ENCODE data around the gene APC2. TPM values are rescaled to one million over a fixed set of nuclear protein-coding genes. Genes with fewer than 3 reads are reported as not detected.

The APC2 gene
- total RNA-seq, 1 donor from 2014 or later = 0.20 TPM

DNA sequence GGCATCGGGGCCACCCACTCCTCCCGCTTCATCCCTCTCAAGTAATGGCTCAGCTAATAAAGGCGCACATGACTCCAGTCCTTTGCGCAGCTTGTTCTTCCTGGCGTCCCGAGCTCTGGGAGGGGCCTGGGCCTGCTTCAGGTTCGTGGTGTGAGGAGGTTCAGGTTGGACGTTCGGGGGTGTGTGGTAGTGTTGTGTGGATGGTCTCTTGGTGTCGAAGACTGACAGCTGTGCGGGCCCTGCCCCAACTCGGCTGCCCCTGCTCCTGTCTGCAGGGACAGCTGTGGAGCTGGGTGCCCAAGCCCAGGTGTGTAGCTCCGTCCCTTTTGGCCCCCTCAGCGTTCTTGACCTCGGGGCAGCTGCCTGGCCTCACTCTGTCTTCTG, 9.5 kb upstream of the APC2 start:
- TF ChIP-seq, protein P1, sequence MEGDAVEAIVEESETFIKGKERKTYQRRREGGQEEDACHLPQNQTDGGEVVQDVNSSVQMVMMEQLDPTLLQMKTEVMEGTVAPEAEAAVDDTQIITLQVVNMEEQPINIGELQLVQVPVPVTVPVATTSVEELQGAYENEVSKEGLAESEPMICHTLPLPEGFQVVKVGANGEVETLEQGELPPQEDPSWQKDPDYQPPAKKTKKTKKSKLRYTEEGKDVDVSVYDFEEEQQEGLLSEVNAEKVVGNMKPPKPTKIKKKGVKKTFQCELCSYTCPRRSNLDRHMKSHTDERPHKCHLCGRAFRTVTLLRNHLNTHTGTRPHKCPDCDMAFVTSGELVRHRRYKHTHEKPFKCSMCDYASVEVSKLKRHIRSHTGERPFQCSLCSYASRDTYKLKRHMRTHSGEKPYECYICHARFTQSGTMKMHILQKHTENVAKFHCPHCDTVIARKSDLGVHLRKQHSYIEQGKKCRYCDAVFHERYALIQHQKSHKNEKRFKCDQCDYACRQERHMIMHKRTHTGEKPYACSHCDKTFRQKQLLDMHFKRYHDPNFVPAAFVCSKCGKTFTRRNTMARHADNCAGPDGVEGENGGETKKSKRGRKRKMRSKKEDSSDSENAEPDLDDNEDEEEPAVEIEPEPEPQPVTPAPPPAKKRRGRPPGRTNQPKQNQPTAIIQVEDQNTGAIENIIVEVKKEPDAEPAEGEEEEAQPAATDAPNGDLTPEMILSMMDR (IDR thresholded peaks at IDR 0.05) = no peak
- DNase-seq = no peak
- ATAC-seq = no peak
- H3K4me3 ChIP-seq = no peak overlapping the region
- peaks cover 21% of the 10 kb centered on the region for H3K4me1 ChIP-seq
- intact Hi-C loops (cut with DNase I) = no loop called here
- no peaks in the 10 kb centered on the region for H3K9me3 ChIP-seq
- H3K27me3 ChIP-seq = peaks cover 2% of the 10 kb centered on the region
- H3K36me3 ChIP-seq = peaks cover 36% of the 10 kb centered on the region
- no peak overlapping the region for H3K27ac ChIP-seq

DNA sequence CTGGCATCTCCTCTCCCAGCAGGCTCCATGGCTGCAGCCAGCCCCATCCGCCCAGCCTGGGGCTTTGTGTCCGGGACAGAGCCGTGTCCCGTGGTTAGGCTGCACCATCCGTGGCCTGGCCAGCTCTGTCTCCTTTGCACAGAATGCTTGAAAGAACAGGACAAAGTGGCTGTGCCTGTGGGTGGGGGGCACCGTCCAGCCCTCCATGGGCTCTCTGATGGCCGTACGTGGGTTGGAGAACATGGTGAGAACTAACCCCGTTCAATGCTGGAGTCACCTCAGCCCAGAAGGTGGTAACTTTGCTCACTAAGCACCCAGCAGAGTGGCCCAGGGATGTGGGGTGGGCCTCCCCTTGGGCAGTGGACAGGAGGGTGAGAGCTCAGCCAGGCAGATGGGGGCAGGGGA, 8.9 kb upstream of the APC2 start:
- TF ChIP-seq, protein P1 (IDR thresholded peaks at IDR 0.05) = no peak
- DNase-seq = no peak
- Histone ChIP-seq H3K4me3 (no peak overlapping the region), H3K27me3 (peaks cover 8% of the 10 kb centered on the region), H3K4me1 (peaks cover 23% of the 10 kb centered on the region), H3K36me3 (peaks cover 34% of the 10 kb centered on the region), H3K9me3 (no peaks in the 10 kb centered on the region), H3K27ac (no peak overlapping the region)
- ATAC-seq = no peak
- intact Hi-C loops (cut with DNase I) = no loop called here

DNA sequence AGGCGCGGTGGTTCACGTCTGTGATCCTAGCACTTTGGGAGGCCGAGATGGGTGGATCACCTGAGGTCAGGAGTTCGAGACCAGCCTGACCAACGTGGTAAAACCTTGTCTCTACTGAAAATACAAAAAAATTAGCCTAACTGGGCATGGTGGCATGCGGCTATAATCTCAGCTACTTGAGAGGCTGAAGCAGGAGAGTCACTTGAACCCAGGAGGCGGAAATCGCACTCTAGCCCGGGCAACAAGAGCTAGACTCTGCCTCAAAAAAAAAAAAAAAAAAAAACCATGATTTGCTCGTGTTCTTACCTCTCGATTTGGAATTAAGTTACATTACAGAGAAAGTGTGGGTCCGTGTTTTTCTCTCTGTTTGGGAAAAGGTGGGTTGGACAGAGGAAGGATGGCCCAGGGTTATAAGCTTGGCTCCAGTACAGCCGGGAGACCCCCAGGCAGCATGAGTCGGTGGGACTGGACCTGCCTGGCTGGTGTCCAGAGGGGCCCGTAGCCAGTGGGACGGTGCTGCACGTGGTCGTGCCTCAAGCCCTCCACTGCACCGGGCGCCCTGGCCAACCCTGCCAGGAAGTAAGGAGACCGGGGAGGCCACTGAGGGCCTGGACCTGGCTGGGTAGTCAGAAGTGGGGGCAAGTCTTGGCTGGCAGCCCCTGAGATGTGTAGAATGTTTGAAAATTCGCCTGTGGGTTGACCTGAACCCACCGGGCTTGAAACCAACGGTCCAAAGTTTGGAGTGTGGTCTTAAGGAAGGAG, 8.1 kb upstream of the APC2 start:
- intact Hi-C loops (cut with DNase I) = no loop called here
- Histone ChIP-seq H3K9me3 (no peaks in the 10 kb centered on the region), H3K27me3 (peaks cover 17% of the 10 kb centered on the region), H3K4me3 (no peak overlapping the region), H3K27ac (no peak overlapping the region), H3K4me1 (peaks cover 30% of the 10 kb centered on the region), H3K36me3 (peaks cover 34% of the 10 kb centered on the region)
- TF ChIP-seq, protein P1 (IDR thresholded peaks at IDR 0.05) = no peak
- DNase-seq = peak; percentile 64
- ATAC-seq = no peak

DNA sequence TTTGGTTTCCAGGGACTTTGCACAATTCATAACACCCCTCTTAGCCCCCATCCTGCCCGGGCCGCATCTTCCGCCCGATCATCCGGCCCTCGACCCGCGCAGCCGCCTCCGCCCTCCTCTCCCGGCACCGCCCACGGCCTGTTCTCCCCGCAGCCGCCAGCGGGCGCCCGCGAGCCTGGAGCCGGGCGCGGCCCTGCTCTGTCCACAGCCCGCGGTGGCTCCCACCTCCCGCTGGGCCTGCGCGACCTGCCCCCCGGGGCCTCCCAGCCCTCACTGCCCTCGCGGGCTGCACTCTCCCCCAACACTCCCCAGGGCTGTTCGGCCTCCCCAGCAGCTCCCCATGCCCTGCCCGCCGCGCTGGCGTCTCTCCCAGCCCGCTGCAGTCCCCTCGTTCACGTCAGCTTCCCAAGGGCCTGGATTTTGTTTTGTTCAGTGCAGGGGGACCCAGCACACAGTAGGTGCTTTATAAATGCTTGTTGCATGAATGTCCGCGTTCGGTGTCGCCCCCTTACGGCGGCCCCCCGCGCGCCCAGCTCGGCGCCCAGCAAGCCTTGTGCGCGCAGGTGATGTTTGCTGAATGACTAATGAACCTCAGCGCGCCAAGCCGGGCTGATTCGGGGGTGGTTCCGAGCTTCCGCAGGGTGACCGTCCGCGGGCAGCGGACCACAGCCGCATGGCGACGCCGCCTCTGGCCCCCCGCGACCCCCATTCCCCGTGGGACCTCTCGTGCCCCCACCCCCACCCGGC, 4.6 kb upstream of the APC2 start:
- ATAC-seq (peak; percentile 94), DNase-seq (peak; percentile 89)
- TF ChIP-seq, protein P1 (IDR thresholded peaks at IDR 0.05) = peak; percentile 92
- Histone ChIP-seq H3K4me3 (peak overlapping the region; percentile 42), H3K9me3 (no peaks in the 10 kb centered on the region), H3K27me3 (peaks cover 52% of the 10 kb centered on the region), H3K27ac (no peak overlapping the region), H3K36me3 (peaks cover 25% of the 10 kb centered on the region), H3K4me1 (peaks cover 17% of the 10 kb centered on the region)
- intact Hi-C loops (cut with DNase I) = no loop called here

DNA sequence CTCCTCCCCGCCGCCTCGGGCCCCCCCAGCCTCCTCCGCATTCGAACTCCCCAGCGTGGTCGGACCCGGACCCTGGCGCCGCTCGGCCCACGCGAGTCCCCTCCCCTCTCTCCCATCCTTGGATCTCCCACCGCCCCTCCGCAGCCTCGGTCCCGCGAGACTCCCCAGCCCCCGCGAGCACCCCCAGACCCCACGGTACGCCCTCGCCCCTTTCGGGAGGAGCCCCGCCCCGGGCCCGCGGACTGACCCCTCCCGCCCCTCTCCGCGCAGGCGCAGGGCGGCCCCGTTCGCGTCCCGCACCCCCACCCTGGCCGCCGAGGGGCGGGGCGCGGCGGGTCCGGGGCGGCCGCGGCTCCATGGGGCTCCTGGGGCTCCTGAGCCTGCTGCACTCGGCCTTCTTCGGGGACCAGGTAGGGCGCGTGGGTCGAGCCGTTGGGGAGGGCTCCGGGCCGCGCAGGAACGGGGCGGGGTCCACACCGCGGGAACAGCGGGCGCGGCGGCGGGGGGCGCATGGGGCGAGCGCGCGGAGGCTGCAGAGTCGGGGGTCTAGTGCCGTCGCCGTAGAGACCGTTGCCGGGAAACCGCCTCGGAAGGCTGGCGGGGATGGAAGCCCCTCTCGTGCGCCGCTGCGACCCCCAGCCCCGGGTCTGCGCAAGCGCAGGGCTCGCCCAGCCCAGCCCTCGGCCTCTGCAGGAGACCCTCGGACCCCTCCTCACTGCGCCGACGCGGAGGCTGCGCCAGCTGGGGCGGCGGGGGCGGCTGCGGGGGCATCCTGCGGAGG, 3.8 kb upstream of the APC2 start:
- intact Hi-C loops (cut with DNase I) = no loop called here
- ATAC-seq = peak; percentile 1
- Histone ChIP-seq H3K27ac (no peak overlapping the region), H3K4me3 (peak overlapping the region; percentile 42), H3K9me3 (no peaks in the 10 kb centered on the region), H3K36me3 (peaks cover 18% of the 10 kb centered on the region), H3K27me3 (peaks cover 59% of the 10 kb centered on the region), H3K4me1 (peaks cover 17% of the 10 kb centered on the region)
- TF ChIP-seq, protein P1 (IDR thresholded peaks at IDR 0.05) = no peak
- no peak for DNase-seq

Data from upper lobe of right lung (tissue), 1 donor.